Subcutaneous adipose tissue (tissue), 4 donors: ENCODE results near the gene SMARCB1. TPM values are rescaled to one million over a fixed set of nuclear protein-coding genes. Genes with fewer than 3 reads are reported as not detected.

Source experiments
- total RNA-seq, 4 donors: library from RNA; depleted of rRNA; stranded (reverse); fragments of >200 nt; gene quantifications; one replicate each; pipeline ENCODE4 v1.1.0, GENCODE V29; 2016
- TF ChIP-seq, protein P1 (sequence below): fragments of 450-650 bp; IDR thresholded peaks from one replicate; pipeline ENCODE4 v1.5.1; 2016; ENCODE audit warnings: low read depth, mild to moderate bottlenecking, control low read depth, antibody characterized with exemption, moderate library complexity

The SMARCB1 gene
- total RNA-seq, 4 donors from 2014 or later: 26.3 to 84.2 (median 37.5) TPM

DNA sequence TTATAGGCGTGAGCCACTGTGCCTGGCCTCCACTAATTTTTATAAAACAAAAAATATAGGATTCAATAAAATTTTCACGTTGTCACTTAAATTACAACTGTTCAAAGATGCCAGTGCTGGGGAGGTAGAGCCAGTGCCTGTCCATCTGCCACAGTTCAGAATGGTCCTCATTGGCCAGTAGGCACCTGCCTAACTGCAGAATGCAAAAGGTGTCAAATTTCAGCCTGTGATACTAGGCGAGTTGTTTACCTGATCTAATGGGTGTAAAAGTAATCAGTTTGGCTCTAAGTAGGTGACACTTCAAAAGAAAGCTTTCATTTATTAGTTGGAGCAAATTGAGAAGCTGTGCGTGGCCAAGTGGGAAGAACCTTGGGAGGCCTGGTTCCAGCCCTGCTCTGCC, 2.4 kb downstream of the SMARCB1 start:
- TF ChIP-seq, protein P1, sequence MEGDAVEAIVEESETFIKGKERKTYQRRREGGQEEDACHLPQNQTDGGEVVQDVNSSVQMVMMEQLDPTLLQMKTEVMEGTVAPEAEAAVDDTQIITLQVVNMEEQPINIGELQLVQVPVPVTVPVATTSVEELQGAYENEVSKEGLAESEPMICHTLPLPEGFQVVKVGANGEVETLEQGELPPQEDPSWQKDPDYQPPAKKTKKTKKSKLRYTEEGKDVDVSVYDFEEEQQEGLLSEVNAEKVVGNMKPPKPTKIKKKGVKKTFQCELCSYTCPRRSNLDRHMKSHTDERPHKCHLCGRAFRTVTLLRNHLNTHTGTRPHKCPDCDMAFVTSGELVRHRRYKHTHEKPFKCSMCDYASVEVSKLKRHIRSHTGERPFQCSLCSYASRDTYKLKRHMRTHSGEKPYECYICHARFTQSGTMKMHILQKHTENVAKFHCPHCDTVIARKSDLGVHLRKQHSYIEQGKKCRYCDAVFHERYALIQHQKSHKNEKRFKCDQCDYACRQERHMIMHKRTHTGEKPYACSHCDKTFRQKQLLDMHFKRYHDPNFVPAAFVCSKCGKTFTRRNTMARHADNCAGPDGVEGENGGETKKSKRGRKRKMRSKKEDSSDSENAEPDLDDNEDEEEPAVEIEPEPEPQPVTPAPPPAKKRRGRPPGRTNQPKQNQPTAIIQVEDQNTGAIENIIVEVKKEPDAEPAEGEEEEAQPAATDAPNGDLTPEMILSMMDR: no peak

GRCh38 chr22:23789638-23790037, 2.9 kb downstream of the SMARCB1 start:
- TF ChIP-seq, protein P1: no peak

- TF ChIP-seq, protein P1: no peak
Observed at GRCh38 chr22:23790819-23791737, 4.3 kb downstream of the SMARCB1 start.

GRCh38 chr22:23791738-23792645, 5.2 kb downstream of the SMARCB1 start:
- TF ChIP-seq, protein P1: no peak

GRCh38 chr22:23793326-23793725, 6.6 kb downstream of the SMARCB1 start:
- TF ChIP-seq, protein P1: no peak

- TF ChIP-seq, protein P1: no peak
Observed at GRCh38 chr22:23796461-23796860, 9.7 kb downstream of the SMARCB1 start.
